CD4-positive, alpha-beta T cell treated with Interleukin-6 at 100 ng/mL for 8 hours (primary cell): ENCODE measurements around the gene SLC38A10.

Experiments used
- DNase-seq: peaks from one replicate; pipeline ENCODE4 v3.0.0-alpha.2; 2020; ENCODE audit warnings: mixed read lengths, low spot score

SLC38A10 gene

GRCh38 chr17:81254955-81255717 lies 40.0 kb downstream of the SLC38A10 start:
- no peak for DNase-seq

GRCh38 chr17:81253358-81254131 lies 41.6 kb downstream of the SLC38A10 start:
- peak; percentile 48 for DNase-seq

- DNase-seq = no peak
Observed at GRCh38 chr17:81252987-81253329, 42.1 kb downstream of the SLC38A10 start.

- no peak for DNase-seq
Observed at GRCh38 chr17:81252326-81252986, 42.7 kb downstream of the SLC38A10 start.

GRCh38 chr17:81251709-81252301 lies 43.3 kb downstream of the SLC38A10 start:
- no peak for DNase-seq

GRCh38 chr17:81251094-81251708 lies 43.9 kb downstream of the SLC38A10 start:
- DNase-seq = no peak

GRCh38 chr17:81250286-81251093 lies 44.6 kb downstream of the SLC38A10 start:
- no peak for DNase-seq

- no peak for DNase-seq
Observed at GRCh38 chr17:81249223-81250040, 45.7 kb downstream of the SLC38A10 start.

GRCh38 chr17:81248649-81249048 lies 46.5 kb downstream of the SLC38A10 start:
- no peak for DNase-seq

GRCh38 chr17:81247339-81247990 lies 47.6 kb downstream of the SLC38A10 start:
- no peak for DNase-seq

- DNase-seq = no peak
Observed at GRCh38 chr17:81246679-81247338, 48.3 kb downstream of the SLC38A10 start.

GRCh38 chr17:81246343-81246670 lies 48.8 kb downstream of the SLC38A10 start:
- no peak for DNase-seq

GRCh38 chr17:81245665-81246342 lies 49.3 kb downstream of the SLC38A10 start:
- no peak for DNase-seq

- DNase-seq = no peak
Observed at GRCh38 chr17:81245024-81245664, 50.0 kb downstream of the SLC38A10 start.

- no peak for DNase-seq
Observed at GRCh38 chr17:81244358-81245023, 50.6 kb downstream of the SLC38A10 start.

- DNase-seq = no peak
Observed at GRCh38 chr17:81243333-81243664, 51.8 kb downstream of the SLC38A10 start.

GRCh38 chr17:81242421-81243332 lies 52.4 kb downstream of the SLC38A10 start:
- DNase-seq = no peak
